Colonic mucosa (tissue), 4 donors: Measurements from ENCODE around the gene KCNMB3. TPM values are rescaled to one million over a fixed set of nuclear protein-coding genes. Genes with fewer than 3 reads are reported as not detected.

ENCODE experiments used
- DNase-seq: peaks from one replicate; pipeline ENCODE4 v3.0.0-alpha.2; 2020
- H3K27ac ChIP-seq: fragments of 200-600 bp; one replicate; pipeline ENCODE4 v1.8.0; 2021
- H3K27me3 ChIP-seq: fragments of 200-600 bp; one replicate; pipeline ENCODE4 v1.8.0; 2021
- H3K36me3 ChIP-seq: fragments of 200-600 bp; one replicate; pipeline ENCODE4 v1.8.0; 2021
- H3K4me1 ChIP-seq: fragments of 200-600 bp; one replicate; pipeline ENCODE4 v1.8.0; 2021; ENCODE audit warnings: mild to moderate bottlenecking
- H3K4me3 ChIP-seq: fragments of 200-600 bp; one replicate; pipeline ENCODE4 v1.8.0; 2021
- H3K9ac ChIP-seq, 2 donors: one replicate each; pipeline ENCODE4 v1.7.0; 2013; ENCODE audit warnings: control low read depth in 2 of 2, low read depth in 2 of 2, low read length in 2 of 2
- H3K9me3 ChIP-seq: fragments of 200-600 bp; one replicate; pipeline ENCODE4 v1.8.0; 2021
- CTCF ChIP-seq: fragments of 200-600 bp; IDR thresholded peaks from one replicate; pipeline ENCODE4 v1.8.0; 2022; ENCODE audit warnings: antibody characterized with exemption, mild to moderate bottlenecking
- intact Hi-C: fragments of 100-400 bp; cut with DNase I; formaldehyde crosslinking; loops from one replicate; pipeline ENCODE4 v1.14.1; 2022
- total RNA-seq, 2 donors: library from RNA; stranded (reverse); fragmentation: NEBNext Ultra II Directional in 1 of 2; extraction: Animal tissue kit (Norgen Biotek cat#: 25700) in 1 of 2; gene quantifications; one replicate each; pipeline ENCODE4 v1.2.1, GENCODE V29; 2021
- donor health status: healthy.
- donor health status: DM: no; HTN: no; CAD: no.
- donor health status: DM: no; HTN: no; CAD: no.

The KCNMB3 gene
- total RNA-seq, 2 donors from 2014 or later, result 1.5 to 1.7 TPM

GRCh38 chr3:179200790-179201189 lies 50.1 kb downstream of the KCNMB3 start:
- Histone ChIP-seq H3K27me3 (no peaks in the 10 kb centered on the region), H3K4me1 (no peaks in the 10 kb centered on the region), H3K4me3 (no peak overlapping the region), H3K27ac (no peak overlapping the region), H3K9ac (no peak overlapping the region), H3K9me3 (no peaks in the 10 kb centered on the region), H3K36me3 (no peaks in the 10 kb centered on the region)
- DNase-seq, result no peak
- TF ChIP-seq CTCF, result no peak
- intact Hi-C loops, result no loop called here

GRCh38 chr3:179196700-179197099 lies 54.2 kb downstream of the KCNMB3 start:
- H3K36me3 ChIP-seq, result no peaks in the 10 kb centered on the region
- intact Hi-C loops, result no loop called here

GRCh38 chr3:179196098-179196497 lies 54.8 kb downstream of the KCNMB3 start:
- TF ChIP-seq CTCF, result no peak
- no peaks in the 10 kb centered on the region for H3K27me3 ChIP-seq
- intact Hi-C loops, result no loop called here
- H3K27ac ChIP-seq, result no peak overlapping the region
- H3K9ac ChIP-seq, result no peak overlapping the region
- no peaks in the 10 kb centered on the region for H3K36me3 ChIP-seq
- no peak for DNase-seq
- H3K4me3 ChIP-seq, result no peak overlapping the region
- no peaks in the 10 kb centered on the region for H3K9me3 ChIP-seq
- H3K4me1 ChIP-seq, result no peaks in the 10 kb centered on the region

More at GRCh38 chr3:179196700-179197099, 54.2 kb downstream of the KCNMB3 start:
- Histone ChIP-seq H3K27ac (no peak overlapping the region), H3K9me3 (no peaks in the 10 kb centered on the region), H3K27me3 (no peaks in the 10 kb centered on the region), H3K4me3 (no peak overlapping the region), H3K4me1 (no peaks in the 10 kb centered on the region), H3K9ac (no peak overlapping the region)
- no peak for TF ChIP-seq CTCF
- DNase-seq, result no peak

GRCh38 chr3:179194931-179195330 lies 56.0 kb downstream of the KCNMB3 start:
- DNase-seq, result no peak
- H3K4me3 ChIP-seq, result no peak overlapping the region
- H3K4me1 ChIP-seq, result no peaks in the 10 kb centered on the region
- no peaks in the 10 kb centered on the region for H3K9me3 ChIP-seq
- intact Hi-C loops, result no loop called here
- no peaks in the 10 kb centered on the region for H3K36me3 ChIP-seq
- H3K9ac ChIP-seq, result no peak overlapping the region
- no peak overlapping the region for H3K27ac ChIP-seq
- H3K27me3 ChIP-seq, result no peaks in the 10 kb centered on the region
- no peak for TF ChIP-seq CTCF

Other genes starting within 250 kb of the KCNMB3 start
- gene ZMAT3, start 179.3 kb downstream of the KCNMB3 start, total RNA-seq, result 10 to 100 TPM in 1 of 2 donors, 1 to 10 TPM in 1; 9.6 to 12.7 TPM
- gene PIK3CA, start 102.8 kb downstream of the KCNMB3 start, total RNA-seq, result 10 to 100 TPM; 11.3 to 18.0 TPM
- gene ZNF639, start 71.9 kb upstream of the KCNMB3 start, total RNA-seq, result 10 to 100 TPM; 18.6 to 29.4 TPM
- gene MFN1, start 96.6 kb upstream of the KCNMB3 start, total RNA-seq, result 10 to 100 TPM; 50.5 to 53.3 TPM
- gene GNB4, start 200.4 kb upstream of the KCNMB3 start, total RNA-seq, result 10 to 100 TPM in 1 of 2 donors, 1 to 10 TPM in 1; 3.1 to 10.4 TPM